Measurements from ENCODE around the gene SYNE2.
"Not testable (repeated sequence)": the region's sequence is repeated elsewhere in the genome, so short reads cannot be mapped to it uniquely, and the experiment has no call there.

The SYNE2 gene

GRCh38 chr14:63972323-63972932 is 119.6 kb downstream of the SYNE2 start:
- DNase-seq = peak; percentile 77

- DNase-seq = no peak
Measured at GRCh38 chr14:63974176-63974575, 121.4 kb downstream of the SYNE2 start.

DNA sequence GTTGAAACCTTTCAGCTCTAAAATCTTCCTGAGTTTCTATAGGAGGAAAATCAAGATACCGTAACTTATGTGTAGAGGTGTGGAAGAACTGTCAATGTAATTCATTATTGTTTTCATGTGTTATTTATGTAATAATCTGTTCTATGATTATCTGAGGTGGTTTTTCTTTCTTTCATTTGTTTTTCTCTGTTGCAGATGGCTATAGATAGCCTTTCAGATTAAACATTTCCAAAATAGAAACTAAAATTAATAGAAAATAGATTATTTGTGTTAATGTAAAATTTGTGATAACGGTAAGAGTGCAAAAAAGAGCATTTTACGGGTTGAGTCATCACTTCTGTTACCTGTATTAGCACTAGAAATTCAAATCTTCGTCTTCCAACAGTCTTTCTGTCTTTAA is 128.8 kb downstream of the SYNE2 start:
- DNase-seq = no peak

DNA sequence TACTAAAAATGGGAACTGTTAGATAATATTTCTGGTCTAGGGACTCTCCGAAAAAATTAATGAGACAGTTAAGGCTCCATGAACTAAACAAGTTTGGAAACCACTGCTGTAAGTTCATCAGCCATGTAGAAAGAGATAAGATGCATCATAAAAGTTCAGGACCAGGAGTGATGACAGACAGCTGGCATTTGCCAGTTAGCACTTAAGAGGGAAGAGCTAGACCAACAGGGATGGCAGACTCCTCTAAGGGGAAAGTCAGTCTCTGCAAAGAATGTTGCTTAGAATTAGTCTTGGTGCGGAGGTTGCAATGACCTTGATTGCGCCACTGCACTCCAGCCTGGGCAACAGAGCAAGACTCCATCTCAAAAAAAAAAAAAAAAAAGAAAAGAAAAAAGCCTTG is 129.4 kb downstream of the SYNE2 start:
- DNase-seq = no peak

DNA sequence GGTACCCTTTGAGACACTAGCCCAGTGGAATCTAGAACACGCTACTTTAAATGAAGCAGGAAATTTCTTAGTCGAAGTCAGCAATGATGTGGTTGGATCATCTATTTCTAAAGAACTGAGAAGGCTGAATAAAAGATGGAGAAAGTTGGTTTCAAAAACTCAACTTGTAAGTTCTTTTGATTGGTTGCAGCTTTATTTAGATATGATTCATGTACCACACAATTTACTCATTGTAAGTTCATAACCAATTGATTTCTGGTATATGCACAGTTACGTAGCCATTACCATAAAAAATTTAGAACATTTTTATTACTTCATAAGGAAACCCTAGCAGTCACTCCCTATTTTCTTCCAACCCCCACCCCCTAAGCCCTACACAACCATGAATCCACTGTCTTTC is 129.8 kb downstream of the SYNE2 start:
- no peak for DNase-seq

GRCh38 chr14:63986789-63987533 is 134.2 kb downstream of the SYNE2 start:
- no peak for DNase-seq

DNA sequence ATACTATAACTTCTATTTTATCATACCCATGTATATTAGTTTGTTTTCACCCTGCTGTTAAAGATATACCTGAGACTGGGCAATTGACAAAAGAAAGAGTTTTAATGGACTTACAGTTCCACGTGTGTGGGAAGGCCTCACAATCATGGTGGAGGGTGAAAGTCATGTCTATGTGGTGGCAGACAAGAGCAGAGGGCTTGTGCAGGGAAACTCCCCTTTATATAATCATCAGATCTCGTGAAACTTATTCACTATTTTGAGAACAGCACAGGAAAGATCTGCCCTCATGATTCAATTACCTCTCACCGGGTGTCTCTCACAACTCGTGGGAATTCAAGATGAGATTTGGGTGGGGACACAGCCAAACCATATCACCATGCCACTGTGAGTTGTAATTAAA is 135.8 kb downstream of the SYNE2 start:
- no peak for DNase-seq

GRCh38 chr14:63991833-63992232 is 139.0 kb downstream of the SYNE2 start:
- no peak for DNase-seq

- DNase-seq = no peak
Measured at GRCh38 chr14:63992858-63993257, 140.1 kb downstream of the SYNE2 start.

DNA sequence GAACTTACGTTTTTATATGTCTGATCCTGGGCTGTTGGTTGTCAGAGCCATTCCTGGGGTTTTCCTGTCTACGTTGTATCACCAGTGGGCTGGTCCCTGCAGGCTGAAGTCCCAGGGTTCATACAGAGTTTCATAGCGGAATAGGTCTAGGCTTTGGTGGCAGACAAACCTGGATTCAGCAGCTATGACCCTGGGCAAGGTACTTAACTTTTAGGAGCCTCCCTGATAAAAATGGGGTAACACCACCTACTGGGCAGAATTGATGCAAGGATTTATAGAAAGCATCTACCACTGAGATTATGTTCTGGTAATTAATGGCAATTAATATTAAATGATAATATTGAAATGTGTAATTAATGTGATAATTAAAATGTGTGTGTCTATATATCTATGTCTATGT is 141.2 kb downstream of the SYNE2 start:
- peak; percentile 10 for DNase-seq

DNA sequence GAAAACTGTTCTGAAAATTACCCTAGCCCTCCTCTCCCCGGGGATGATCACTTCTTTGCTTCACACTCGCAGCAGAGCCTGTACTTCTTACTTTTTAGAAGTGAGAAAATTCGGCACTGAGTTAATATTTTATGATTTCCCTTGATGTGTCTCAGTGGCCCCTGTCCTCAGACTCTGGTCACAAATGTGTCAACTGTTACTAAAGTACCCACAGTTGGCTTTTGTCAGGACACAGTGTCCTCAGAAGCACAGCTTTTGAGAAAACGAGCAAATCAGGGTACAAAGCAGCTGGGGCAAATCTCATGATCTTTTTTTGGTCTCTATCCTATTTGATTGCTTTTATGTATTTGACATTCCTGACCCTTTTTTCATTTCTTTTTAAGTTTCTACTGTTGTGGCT is 142.5 kb downstream of the SYNE2 start:
- no peak for DNase-seq

DNA sequence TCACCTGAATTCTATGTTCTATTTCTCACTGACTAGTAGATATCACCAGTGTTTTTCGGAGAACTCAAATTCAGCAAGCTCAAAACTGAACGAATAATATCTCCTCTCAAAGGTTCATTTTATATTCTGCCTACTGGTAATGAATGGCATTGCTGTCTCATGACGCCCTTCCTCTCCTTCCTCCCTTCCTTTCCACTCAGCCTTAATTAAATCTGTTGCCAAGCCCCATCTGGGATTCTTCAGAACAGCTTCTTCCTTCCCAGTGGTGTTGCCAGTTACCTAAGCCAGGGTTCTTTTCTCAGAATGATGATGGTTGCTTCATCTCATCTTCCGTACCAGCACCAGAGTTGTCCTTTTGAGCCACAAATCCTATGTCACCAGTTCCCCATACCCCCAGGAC is 143.2 kb downstream of the SYNE2 start:
- no peak for DNase-seq

DNA sequence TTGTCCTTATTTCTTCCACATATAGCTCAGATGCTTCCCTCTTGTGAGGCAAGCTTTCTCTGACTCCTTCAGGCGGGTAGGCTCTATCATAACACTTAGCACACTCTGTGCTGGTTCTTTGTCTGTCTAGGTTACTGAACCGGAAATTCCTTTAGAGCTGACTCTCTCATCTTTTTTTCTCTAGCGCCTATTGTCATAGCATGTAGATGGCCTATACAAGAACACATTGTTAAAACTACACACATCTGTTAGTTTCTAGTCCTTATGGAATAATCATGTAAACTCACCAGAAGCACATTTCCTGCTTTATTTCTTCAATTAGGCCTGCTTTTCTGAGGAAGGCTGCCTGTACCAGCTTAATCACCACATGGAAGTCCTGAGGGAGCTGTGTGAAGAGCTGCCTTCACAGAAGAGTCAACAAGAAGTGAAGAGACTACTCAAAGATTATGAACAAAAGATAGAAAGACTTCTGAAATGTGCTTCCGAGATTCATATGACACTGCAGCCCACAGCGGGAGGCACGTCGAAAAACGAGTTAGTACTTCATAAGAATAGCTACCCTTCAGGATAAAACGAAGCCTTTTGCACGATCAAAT is 143.9 kb downstream of the SYNE2 start:
- DNase-seq = no peak

GRCh38 chr14:64000749-64001148 is 147.9 kb downstream of the SYNE2 start:
- no peak for DNase-seq

- DNase-seq = no peak
Measured at GRCh38 chr14:64005822-64006221, 153.0 kb downstream of the SYNE2 start.

DNA sequence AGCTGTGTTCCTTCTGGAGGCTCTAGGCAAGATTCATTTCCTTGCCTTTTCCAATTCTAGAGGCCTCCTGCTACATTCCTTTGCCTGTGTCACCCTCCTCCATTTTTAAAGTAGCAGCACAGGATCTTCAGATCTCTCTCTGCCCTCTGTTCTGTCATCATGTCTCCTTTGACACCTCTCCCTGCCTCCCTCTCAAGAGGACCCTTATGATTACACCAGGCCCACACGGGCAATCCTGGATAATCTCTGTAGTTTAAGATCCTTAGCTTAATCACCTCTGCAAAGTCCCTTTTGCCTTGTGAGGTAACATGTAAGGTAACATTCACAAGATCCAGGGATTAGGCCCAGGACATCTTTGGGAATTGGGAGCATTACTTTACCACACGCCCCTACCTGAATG is 155.2 kb downstream of the SYNE2 start:
- DNase-seq = no peak

GRCh38 chr14:64012003-64012402 is 159.2 kb downstream of the SYNE2 start:
- no peak for DNase-seq

- no peak for DNase-seq
Measured at GRCh38 chr14:64012720-64013119, 159.9 kb downstream of the SYNE2 start.

GRCh38 chr14:64025479-64025878 is 172.7 kb downstream of the SYNE2 start:
- no peak for DNase-seq

DNA sequence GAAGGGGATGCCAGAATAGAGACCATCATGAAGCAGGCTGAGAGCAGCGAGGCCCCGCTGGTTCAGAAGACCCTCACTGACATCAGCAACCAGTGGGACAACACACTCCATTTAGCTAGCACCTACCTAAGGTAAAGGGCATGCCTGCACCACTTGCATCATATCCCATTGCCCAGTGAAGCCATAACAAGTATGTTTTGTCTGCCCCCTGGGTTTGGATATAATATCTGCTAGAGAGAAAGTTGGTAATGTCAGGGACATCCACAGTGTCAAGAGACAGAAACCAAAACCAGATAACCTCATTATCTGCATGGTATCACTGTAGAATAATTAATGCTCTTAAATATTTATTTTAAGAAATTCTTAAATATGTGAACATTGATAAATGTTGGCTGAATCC is 173.8 kb downstream of the SYNE2 start:
- no peak for DNase-seq

DNA sequence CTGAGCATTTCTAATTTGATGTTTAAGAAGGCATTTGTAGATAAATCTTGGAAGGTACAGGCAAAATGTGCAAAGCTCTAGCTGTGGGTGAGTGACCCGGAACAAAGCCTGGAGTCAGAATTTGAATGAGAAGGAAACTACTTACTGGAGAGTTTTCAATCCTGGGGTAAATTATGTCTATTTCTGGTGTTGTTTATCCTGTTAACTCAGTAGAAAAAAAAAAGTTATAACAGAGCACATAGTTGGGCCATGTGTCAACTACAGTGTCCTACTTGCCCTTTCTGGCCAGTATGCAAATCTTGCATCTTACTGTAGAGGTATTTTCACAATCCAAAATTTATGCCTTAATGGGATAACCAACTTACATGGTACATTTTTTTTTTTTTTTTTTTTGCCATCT is 182.3 kb downstream of the SYNE2 start:
- DNase-seq = no peak

DNA sequence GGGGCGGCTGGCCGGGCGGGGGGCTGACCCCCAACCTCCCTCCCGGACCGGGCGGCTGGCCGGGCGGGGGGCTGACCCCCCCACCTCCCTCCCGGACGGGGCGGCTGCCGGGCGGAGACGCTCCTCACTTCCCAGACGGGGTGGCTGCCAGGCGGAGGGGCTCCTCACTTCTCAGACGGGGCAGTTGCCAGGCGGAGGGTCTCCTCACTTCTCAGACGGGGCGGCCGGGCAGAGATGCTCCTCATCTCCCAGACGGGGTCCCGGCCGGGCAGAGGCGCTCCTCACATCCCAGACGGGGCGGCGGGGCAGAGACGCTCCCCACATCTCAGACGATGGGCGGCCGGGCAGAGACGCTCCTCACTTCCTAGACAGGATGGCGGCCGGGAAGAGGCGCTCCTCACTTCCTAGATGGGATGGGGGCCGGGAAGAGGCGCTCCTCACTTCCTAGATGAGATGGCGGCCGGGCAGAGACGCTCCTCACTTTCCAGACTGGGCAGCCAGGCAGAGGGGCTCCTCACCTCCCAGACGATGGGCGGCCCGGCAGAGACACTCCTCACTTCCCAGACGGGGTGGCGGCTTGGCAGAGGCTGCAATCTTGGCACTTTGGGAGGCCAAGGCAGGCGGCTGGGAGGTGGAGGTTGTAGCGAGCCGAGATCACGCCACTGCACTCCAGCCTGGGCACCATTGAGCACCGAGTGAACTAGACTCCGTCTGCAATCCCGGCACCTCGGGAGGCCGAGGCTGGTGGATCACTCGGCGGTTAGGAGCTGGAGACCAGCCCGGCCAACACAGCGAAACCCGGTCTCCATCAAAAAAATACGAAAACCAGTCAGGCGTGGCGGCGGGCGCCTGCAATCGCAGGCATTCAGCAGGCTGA is 185.3 kb downstream of the SYNE2 start:
- DNase-seq = not testable (repeated sequence)

GRCh38 chr14:64038841-64039542 is 186.2 kb downstream of the SYNE2 start:
- DNase-seq = no peak
